ENCODE measurements around the gene RHOD. TPM values are rescaled to one million over a fixed set of nuclear protein-coding genes. Genes with fewer than 3 reads are reported as not detected.

Gene RHOD
- total RNA-seq (2011; cell fraction: chromatin; rRNA removed; ENCODE audit: low replicate concordance) = not detected in 2 replicates
- not detected in 2 replicates for total RNA-seq (2011; cell fraction: nucleolus; rRNA removed)
- total RNA-seq (2011; cell fraction: nucleoplasm; rRNA removed) = not detected in 2 replicates
- not detected in 2 replicates for total RNA-seq (2014; rRNA removed)
- total RNA-seq (2014; rRNA removed; fragmentation: Illumina TruSeq; extraction: Trizol) = not detected in 2 replicates
- not detected in 2 replicates for total RNA-seq (2015; rRNA removed; fragmentation: Illumina TruSeq; extraction: Trizol)
- not detected in 2 replicates for total RNA-seq (2021)
- not detected in 2 replicates for polyA plus RNA-seq (2011; rRNA removed)
- polyA plus RNA-seq (2011; cell fraction: cytosol; rRNA removed) = not detected in 2 replicates
- polyA plus RNA-seq (2011; cell fraction: nucleus; rRNA removed) = not detected in 2 replicates
- polyA plus RNA-seq (2012) = not detected in 2 replicates
- polyA plus RNA-seq (2014; fragmentation: Illumina TruSeq; extraction: Trizol) = not detected in 2 replicates
- not detected for polyA plus RNA-seq (2014; fragmentation: Nextera tagmentation; extraction: Ambion mirVana)
- polyA plus RNA-seq (2014; rRNA removed) = not detected in 2 replicates
- polyA minus RNA-seq (2011; rRNA and poly(A)+ RNA removed) = not detected in 2 replicates
- 1.3 and 1.7 TPM in 2 replicates for polyA minus RNA-seq (2011; cell fraction: cytosol; rRNA and poly(A)+ RNA removed)
- polyA minus RNA-seq (2011; cell fraction: nucleus; rRNA and poly(A)+ RNA removed) = 0.27 and 0.33 TPM in 2 replicates
- percentile 16 among the genes with signal in this experiment for Bru-seq, nascent RNA
- BruChase-seq, experiment 1, labeled RNA remaining after a 2-hour chase = percentile 10 among the genes with signal in this experiment
- BruChase-seq, experiment 2, labeled RNA remaining after a 6-hour chase = percentile 13 among the genes with signal in this experiment
- long read RNA-seq, experiment 1 = 0 reads
- long read RNA-seq, experiment 2 = 0 reads
- long read RNA-seq, experiment 3 = 0 reads

GRCh38 chr11:67056267-67057204 lies at the start of gene RHOD:
RHOD (plus strand) TSS chr11:67056847; CDS start chr11:67056903, 56 bp downstream.
- CTCF ChIA-PET (ENCODE audit: low intra/inter-chr PET ratio) = interaction anchor here (0.5 kb wide), 1 partner anchor 59 kb away, joined by 3 read pairs; no protein-coding TSS in a partner anchor
- no peak for DNase-seq (ENCODE audit: extremely low read depth in 1 of 4, low spot score in 3 of 4)
- no peak within 1 kb of the TSS for H3K27ac ChIP-seq (ENCODE audit: extremely low read depth, low read depth, low read length)

More at GRCh38 chr11:67056267-67057204, at the start of gene RHOD:
- no peak for TF ChIP-seq AFF4 (CRISPR knock-in tag; IDR thresholded peaks at IDR 0.05)
- TF ChIP-seq TAF9B (IDR thresholded peaks at IDR 0.05; ENCODE audit: partially characterized antibody) = no peak
- TF ChIP-seq CEBPG (CRISPR knock-in tag; IDR thresholded peaks at IDR 0.05) = 0 out of 2 replicates have a peak, but pooled peaks have one; percentile 25
- TF ChIP-seq CEBPG (tag; conservative IDR thresholded peaks at IDR 0.05 in 1 of 2, IDR thresholded peaks at IDR 0.05 in 1 of 2) = no peak
- TF ChIP-seq TRIM28 (IDR thresholded peaks at IDR 0.05) = no peak
- no peak for TF ChIP-seq RBM22 (IDR thresholded peaks at IDR 0.05; ENCODE audit: low read depth, low read length, poor library complexity, severe bottlenecking)
- no peak for TF ChIP-seq CCNT2 (IDR thresholded peaks at IDR 0.05; ENCODE audit: borderline replicate concordance, extremely low read depth, insufficient read length, low read depth, low read length)
- TF ChIP-seq ZNF24 (IDR thresholded peaks at IDR 0.05) = peak; percentile 96
- no peak for TF ChIP-seq IRF9 (tag; IDR thresholded peaks at IDR 0.05)
- no peak for TF ChIP-seq PCBP1 (IDR thresholded peaks at IDR 0.05; ENCODE audit: low read depth, low read length, poor library complexity, severe bottlenecking)
- intact Hi-C loops (cut with micrococcal nuclease) (no loop called here), in situ Hi-C loops (cut with MboI) (no loop called here)
- WGBS (ENCODE audit: insufficient coverage, low coverage, missing lambda C conversion rate) = 63% methylated on average over 23 of the region's 72 CpGs
- H4K20me1 ChIP-seq (replicated peaks; ENCODE audit: control insufficient read depth, insufficient read depth, low read length) = no peaks in the 10 kb centered on the region
- no peak within 1 kb of the TSS for H3K4me3 ChIP-seq
- no peaks in the 10 kb centered on the region for H3K36me3 ChIP-seq (ENCODE audit: control insufficient read depth, insufficient read depth, low read length)
- no peaks in the 10 kb centered on the region for H3K79me2 ChIP-seq (ENCODE audit: control insufficient read depth, insufficient read depth, low read length)
- no peaks in the 10 kb centered on the region for H3K9me1 ChIP-seq (ENCODE audit: control insufficient read depth, insufficient read depth, low read length)
- H3K4me2 ChIP-seq (ENCODE audit: insufficient read depth, low read length) = 0 out of 2 replicates have a peak within 1 kb of the TSS, but pooled peaks have one; percentile 6
- H2AFZ ChIP-seq (ENCODE audit: low read depth, low read length) = peak within 1 kb of the TSS; percentile 27; the same call in 1 of the 2 replicates
- H3K9me3 ChIP-seq (replicated peaks; ENCODE audit: control insufficient read depth, insufficient read depth, low read depth, low read length) = no peaks in the 10 kb centered on the region
- peaks cover 26 to 36% of the 10 kb centered on the region in 2 experiments for H3K4me1 ChIP-seq (replicated peaks in 1 of 2; ENCODE audit: control insufficient read depth in 2 of 2, insufficient read depth in 2 of 2, low read length in 2 of 2)
- BruUV-seq (replicated peaks) = no TSS peak
- ATAC-seq (no peak), FAIRE-seq (no peak)
- POLR2A ChIA-PET = interaction anchor here (1.1 to 1.5 kb wide), 3 partner anchors 10 to 57 kb away, joined by 3 to 4 read pairs (median 3); no protein-coding TSS in a partner anchor
- H3K27me3 ChIP-seq (ENCODE audit: control insufficient read depth in 2 of 2, insufficient read depth in 2 of 2, low read length in 2 of 2) = no peaks in the 10 kb centered on the region
- peak within 1 kb of the TSS in 1 of 2 experiments; percentile 14; a peak in 1 of 4 replicates for H3K9ac ChIP-seq (ENCODE audit: insufficient read depth in 1 of 2, low read depth in 2 of 2, low read length in 2 of 2)

Measured in K562 (cell line).